HG03280 (cell line): ENCODE results near the gene EXOC2.
"Not testable (repeated sequence)": the region's sequence is repeated elsewhere in the genome, so short reads cannot be mapped to it uniquely, and the experiment has no call there.

Experiments
- ATAC-seq: cut with Tn5 transposase; IDR thresholded peaks from one replicate; pipeline ENCODE4 v1.9.1; 2021; ENCODE audit warnings: mild to moderate bottlenecking, moderate library complexity; ENCODE audit not compliant: unreplicated experiment

Gene EXOC2

GRCh38 chr6:683742-684440 is 9.0 kb downstream of the EXOC2 start:
- ATAC-seq: no peak

- no peak for ATAC-seq
Measured at GRCh38 chr6:680666-681340, 12.1 kb downstream of the EXOC2 start.

- ATAC-seq: no peak
Measured at GRCh38 chr6:680251-680650, 12.7 kb downstream of the EXOC2 start.

GRCh38 chr6:679282-679681 is 13.7 kb downstream of the EXOC2 start:
- ATAC-seq: no peak

GRCh38 chr6:678520-678919 is 14.4 kb downstream of the EXOC2 start:
- no peak for ATAC-seq

- ATAC-seq: no peak
Measured at GRCh38 chr6:677919-678318, 15.0 kb downstream of the EXOC2 start.

GRCh38 chr6:674956-675355 is 18.0 kb downstream of the EXOC2 start:
- ATAC-seq: no peak

- no peak for ATAC-seq
Measured at GRCh38 chr6:674406-674805, 18.5 kb downstream of the EXOC2 start.

GRCh38 chr6:667253-667927 is 25.5 kb downstream of the EXOC2 start:
- no peak for ATAC-seq

GRCh38 chr6:665403-666267 is 27.3 kb downstream of the EXOC2 start:
- ATAC-seq: no peak

GRCh38 chr6:663788-664187 is 29.2 kb downstream of the EXOC2 start:
- ATAC-seq: not testable (repeated sequence)

- no peak for ATAC-seq
Measured at GRCh38 chr6:659716-660581, 33.0 kb downstream of the EXOC2 start.

- ATAC-seq: no peak
Measured at GRCh38 chr6:658244-658643, 34.7 kb downstream of the EXOC2 start.

GRCh38 chr6:657743-658142 is 35.2 kb downstream of the EXOC2 start:
- no peak for ATAC-seq

GRCh38 chr6:656460-657252 is 36.3 kb downstream of the EXOC2 start, which contains the start of gene HUS1B:
HUS1B (minus strand) TSS chr6:657100; CDS start chr6:656944, 156 bp downstream.
- no peak for ATAC-seq

GRCh38 chr6:654136-654535 is 38.8 kb downstream of the EXOC2 start:
- ATAC-seq: no peak

- ATAC-seq: no peak
Measured at GRCh38 chr6:652865-653264, 40.1 kb downstream of the EXOC2 start.

GRCh38 chr6:650098-650497 is 42.8 kb downstream of the EXOC2 start:
- no peak for ATAC-seq

- no peak for ATAC-seq
Measured at GRCh38 chr6:642805-643204, 50.1 kb downstream of the EXOC2 start.
